ENCODE measurements around the gene PSAP.
A peak's percentile ranks its signal among the peaks of the same experiment; 100 is the strongest.

DNA sequence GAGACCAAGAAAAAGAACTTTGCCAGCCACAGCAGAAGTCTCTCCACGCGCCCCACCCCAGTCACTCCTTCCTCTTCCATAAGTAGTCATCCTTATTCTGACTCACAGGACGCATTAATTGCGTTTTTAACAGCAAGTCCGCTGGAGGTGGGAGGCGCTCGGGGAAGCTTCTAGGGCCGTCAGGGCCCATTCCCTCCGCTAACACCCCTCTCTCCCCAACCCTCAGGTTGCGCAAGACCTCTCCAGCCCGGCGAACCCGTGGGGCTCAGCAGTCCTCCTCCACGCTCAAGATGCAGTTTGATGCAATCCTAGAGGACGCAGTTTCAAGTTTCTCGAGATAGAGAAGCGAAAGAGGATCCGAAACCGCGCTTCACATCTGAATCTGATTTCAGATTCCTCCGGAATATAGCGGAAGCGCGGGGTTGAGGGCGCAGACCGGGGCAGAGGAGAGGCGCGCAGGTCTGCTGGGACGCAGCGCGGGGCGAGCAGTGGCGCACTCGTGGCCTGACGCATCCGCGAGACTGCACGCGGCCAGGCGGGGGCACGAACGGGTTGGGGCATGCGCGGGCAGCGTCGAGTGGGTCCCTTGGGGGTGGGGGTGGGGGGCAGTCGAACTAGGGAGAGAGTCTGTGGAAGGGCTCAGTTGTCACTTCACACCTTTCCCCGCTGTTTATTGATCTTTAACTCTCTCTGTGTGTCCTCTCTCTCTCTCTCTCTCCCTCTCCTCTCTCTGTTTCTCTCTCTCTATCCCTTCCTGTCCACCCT lies 37.8 kb upstream of the PSAP start:
- TF ChIP-seq, protein P1, sequence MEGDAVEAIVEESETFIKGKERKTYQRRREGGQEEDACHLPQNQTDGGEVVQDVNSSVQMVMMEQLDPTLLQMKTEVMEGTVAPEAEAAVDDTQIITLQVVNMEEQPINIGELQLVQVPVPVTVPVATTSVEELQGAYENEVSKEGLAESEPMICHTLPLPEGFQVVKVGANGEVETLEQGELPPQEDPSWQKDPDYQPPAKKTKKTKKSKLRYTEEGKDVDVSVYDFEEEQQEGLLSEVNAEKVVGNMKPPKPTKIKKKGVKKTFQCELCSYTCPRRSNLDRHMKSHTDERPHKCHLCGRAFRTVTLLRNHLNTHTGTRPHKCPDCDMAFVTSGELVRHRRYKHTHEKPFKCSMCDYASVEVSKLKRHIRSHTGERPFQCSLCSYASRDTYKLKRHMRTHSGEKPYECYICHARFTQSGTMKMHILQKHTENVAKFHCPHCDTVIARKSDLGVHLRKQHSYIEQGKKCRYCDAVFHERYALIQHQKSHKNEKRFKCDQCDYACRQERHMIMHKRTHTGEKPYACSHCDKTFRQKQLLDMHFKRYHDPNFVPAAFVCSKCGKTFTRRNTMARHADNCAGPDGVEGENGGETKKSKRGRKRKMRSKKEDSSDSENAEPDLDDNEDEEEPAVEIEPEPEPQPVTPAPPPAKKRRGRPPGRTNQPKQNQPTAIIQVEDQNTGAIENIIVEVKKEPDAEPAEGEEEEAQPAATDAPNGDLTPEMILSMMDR (IDR thresholded peaks at IDR 0.05): peak; percentile 37; the same call in 1 of the 2 replicates
- no peak for TF ChIP-seq ZFX (IDR thresholded peaks at IDR 0.05; ENCODE audit: borderline replicate concordance)
